GM12878 (cell line): ENCODE measurements around the gene PDE1C. TPM values are rescaled to one million over a fixed set of nuclear protein-coding genes. Genes with fewer than 3 reads are reported as not detected.

Experiments
- ATAC-seq: fragments of 200-7000 bp; cut with Tn5 transposase; 3 replicates; pipeline ENCODE4 v1.9.1; 2020; ENCODE audit warnings: mild to moderate bottlenecking, moderate library complexity
- BruUV-seq: library from RNA; stranded (reverse); fragments of 400-500 nt; replicated peaks from 2 replicates; lab custom pipeline; 2021; lab: Mats Ljungman, UMichigan
- CTCF ChIA-PET: fragments of 300-600 bp; sonication (Branson Sonifier 250); formaldehyde crosslinking; extraction: SDS; loops from one replicate; lab custom pipeline; 2021; ENCODE audit warnings: inconsistent platforms; lab: Yijun Ruan, JAX
- POLR2A ChIA-PET: fragments of 350-600 bp; formaldehyde crosslinking; extraction: SDS; loops from one replicate; lab custom pipeline; 2021; ENCODE audit warnings: inconsistent platforms; lab: Charles Lee
- RAD21 ChIA-PET: fragments of 300-600 bp; sonication (Branson Sonifier 250); formaldehyde crosslinking; loops from one replicate; lab custom pipeline; 2023; ENCODE audit warnings: antibody characterized with exemption; ENCODE audit not compliant: unreplicated experiment; lab: Charles Lee
- SMC1A ChIA-PET: fragments of 300-600 bp; sonication (Branson Sonifier 250); formaldehyde crosslinking; loops from one replicate; lab custom pipeline; 2023; ENCODE audit not compliant: unreplicated experiment, uncharacterized antibody; lab: Charles Lee
- DNase-seq: peaks from one replicate; pipeline ENCODE4 v3.0.0-alpha.2; 2011; ENCODE audit warnings: low read depth, low spot score
- FAIRE-seq: peaks from 3 replicates; lab custom pipeline; 2011; peaks lifted over from hg19 to GRCh38; lab: Jason Lieb, UNC
- H2AFZ ChIP-seq: 2 replicates; pipeline ENCODE4 v1.6.0; 2011; ENCODE audit warnings: low read depth, low read length, control low read depth; ENCODE audit not compliant: control insufficient read depth
- H3K27ac ChIP-seq: 2 replicates; pipeline ENCODE4 v1.5.1; 2011; ENCODE audit warnings: control low read depth; ENCODE audit not compliant: control insufficient read depth, insufficient read depth
- H3K27me3 ChIP-seq, 2 experiments: replicated peaks in 1 of 2; 2 replicates each; pipeline versions ENCODE4 v1.6.0 to v1.6.1; 2011; ENCODE audit warnings: low read length in 1 of 2; ENCODE audit not compliant: control insufficient read depth in 2 of 2, insufficient read depth in 2 of 2
- H3K36me3 ChIP-seq, 2 experiments: 2 replicates each; pipeline ENCODE4 v1.5.1; 2011; ENCODE audit warnings: low read length in 1 of 2; ENCODE audit not compliant: control insufficient read depth in 2 of 2, insufficient read depth in 2 of 2
- H3K4me1 ChIP-seq: 2 replicates; pipeline ENCODE4 v1.6.1; 2011; ENCODE audit warnings: mild to moderate bottlenecking, low read length, moderate library complexity, mixed read lengths; ENCODE audit not compliant: control insufficient read depth, insufficient read depth
- H3K4me2 ChIP-seq: 2 replicates; pipeline ENCODE4 v1.6.0; 2011; ENCODE audit warnings: control low read depth; ENCODE audit not compliant: control insufficient read depth, insufficient read depth
- H3K4me3 ChIP-seq: fragments of 200-600 bp; sonication (generic); 2 replicates; pipeline ENCODE4 v1.5.1; 2016
- H3K79me2 ChIP-seq: 2 replicates; pipeline ENCODE4 v1.6.0; 2011; ENCODE audit warnings: low read length; ENCODE audit not compliant: control insufficient read depth, insufficient read depth
- H3K9ac ChIP-seq: 2 replicates; pipeline ENCODE4 v1.8.0; 2011; ENCODE audit warnings: low read length, control low read depth, mixed read lengths; ENCODE audit not compliant: control insufficient read depth, insufficient read depth
- H3K9me3 ChIP-seq: replicated peaks from 3 replicates; pipeline ENCODE4 v1.5.1; 2011; ENCODE audit warnings: mild to moderate bottlenecking, low read length; ENCODE audit not compliant: control insufficient read depth, insufficient read depth
- H4K20me1 ChIP-seq: 2 replicates; pipeline ENCODE4 v1.6.0; 2011; ENCODE audit not compliant: control insufficient read depth, insufficient read depth
- ATF3 ChIP-seq: IDR thresholded peaks from 2 replicates; pipeline ENCODE4 v1.6.1; 2011; ENCODE audit warnings: low read depth, mild to moderate bottlenecking, low read length, moderate library complexity, borderline replicate concordance; ENCODE audit errors: extremely low read depth
- CREM ChIP-seq: IDR thresholded peaks from 2 replicates; pipeline ENCODE4 v1.6.1; 2014; ENCODE audit warnings: antibody characterized with exemption, low read depth
- EED ChIP-seq: sonication (generic); IDR thresholded peaks from 2 replicates; pipeline ENCODE4 v1.6.1; 2016; ENCODE audit warnings: antibody characterized with exemption, low read depth
- EZH2 ChIP-seq: IDR thresholded peaks from 2 replicates; pipeline ENCODE4 v1.6.1; 2012; ENCODE audit warnings: low read depth, mild to moderate bottlenecking, control low read depth, inconsistent platforms, low read length, borderline replicate concordance; ENCODE audit not compliant: control insufficient read depth
- IKZF2 ChIP-seq, 2 experiments: fragments of 450-650 bp; IDR thresholded peaks; 2 replicates each; pipeline ENCODE4 v1.6.1; 2017; ENCODE audit warnings: mild to moderate bottlenecking in 2 of 2, moderate library complexity in 2 of 2
- IRF3 ChIP-seq: fragments of 450-650 bp; IDR thresholded peaks from 2 replicates; pipeline ENCODE4 v1.6.1; 2014; ENCODE audit warnings: mild to moderate bottlenecking
- LARP7 ChIP-seq: fragments of 450-650 bp; IDR thresholded peaks from 2 replicates; pipeline ENCODE4 v1.6.1; 2017; ENCODE audit warnings: mild to moderate bottlenecking
- NFYB ChIP-seq: IDR thresholded peaks from 2 replicates; pipeline ENCODE4 v1.6.1; 2011; ENCODE audit warnings: low read depth, mild to moderate bottlenecking, low read length, improper control_type of control experiment, moderate library complexity; ENCODE audit not compliant: insufficient read depth
- NR2C2 ChIP-seq: IDR thresholded peaks from 2 replicates; pipeline ENCODE4 v1.6.1; 2011; ENCODE audit warnings: borderline replicate concordance, low read depth; ENCODE audit not compliant: control insufficient read depth, insufficient read length
- POLR2A ChIP-seq: IDR thresholded peaks from 2 replicates; pipeline ENCODE4 v1.6.1; 2011; ENCODE audit warnings: low read depth, mild to moderate bottlenecking, low read length
- POLR2AphosphoS2 ChIP-seq: IDR thresholded peaks from 2 replicates; pipeline ENCODE4 v1.6.1; 2011; ENCODE audit warnings: low read depth, mild to moderate bottlenecking, low read length, improper control_type of control experiment, moderate library complexity
- SKIL ChIP-seq: fragments of 450-650 bp; IDR thresholded peaks from 2 replicates; pipeline ENCODE4 v1.6.1; 2017; ENCODE audit warnings: mild to moderate bottlenecking, low read depth, inconsistent platforms; ENCODE audit not compliant: poor library complexity, severe bottlenecking
- STAT3 ChIP-seq: IDR thresholded peaks from 2 replicates; pipeline ENCODE4 v1.6.1; 2011; ENCODE audit warnings: low read depth, low read length, improper control_type of control experiment
- SUPT20H ChIP-seq: IDR thresholded peaks from 2 replicates; pipeline ENCODE4 v1.6.1; 2011; ENCODE audit warnings: low read depth, mild to moderate bottlenecking, low read length, moderate library complexity, borderline replicate concordance; ENCODE audit not compliant: control insufficient read depth
- TARDBP ChIP-seq: IDR thresholded peaks from 2 replicates; pipeline ENCODE4 v1.6.1; 2016; ENCODE audit warnings: borderline replicate concordance
- TCF12 ChIP-seq: IDR thresholded peaks from 2 replicates; pipeline ENCODE4 v1.6.1; 2011; ENCODE audit warnings: low read depth, mild to moderate bottlenecking, low read length
- WGBS: methylation state at CpG from one replicate; pipeline ENCODE4 v1.1.6; 2016; ENCODE audit warnings: low lambda C conversion rate; ENCODE audit not compliant: insufficient replicate concordance, insufficient coverage; ENCODE audit errors: missing lambda C conversion rate; 5-methylcytosine and 5-hydroxymethylcytosine counted together
- in situ Hi-C: fragments of 300-500 bp; cut with MboI; formaldehyde crosslinking; loops from 9 replicates; pipeline ENCODE4 v1.14.3; 2018; ENCODE audit warnings: mixed read lengths
- intact Hi-C: fragments of 100-400 bp; cut with micrococcal nuclease; formaldehyde crosslinking; loops from one replicate; pipeline ENCODE4 v1.14.2; 2022; ENCODE audit not compliant: unreplicated experiment
- polyA plus RNA-seq, 11 experiments: library from polyadenylated mRNA; depleted of rRNA in 4 of 11; unstranded in 6 of 11; stranded (reverse) in 5 of 11; fragments of >200 nt; fragmentation: Nextera tagmentation in 4 of 11; fragmentation: Illumina TruSeq in 1 of 11; extraction: Ambion mirVana in 4 of 11; extraction: Trizol in 1 of 11; gene quantifications; 1 replicate in 1 of 11; 2 replicates in 10 of 11; pipeline versions ENCODE4 v1.2.1 to v1.2.3, GENCODE V29; 2011 to 2016; ENCODE audit warnings: inconsistent platforms in 2 of 11, missing spikeins in 2 of 11, low read depth in 1 of 11
- total RNA-seq, 4 experiments: library from RNA; depleted of rRNA in 3 of 4; stranded (reverse); fragments of >200 nt in 3 of 4; fragmentation: Illumina TruSeq in 1 of 4; extraction: Trizol in 1 of 4; gene quantifications; 2 replicates each; pipeline versions ENCODE4 v1.2.1 to v1.2.3, GENCODE V29; 2013 to 2021
- TF ChIP-seq, protein P1 (sequence below): IDR thresholded peaks from 2 replicates; pipeline ENCODE4 v1.6.1; 2012; ENCODE audit warnings: mild to moderate bottlenecking, low read depth, low read length

Gene PDE1C
- total and polyA plus RNA-seq, 10 of the 15 experiments (the other 5 are each of a cell fraction or from before 2014, with no cell fraction given), result 0.29 to 2.3 (median 0.70) TPM

DNA sequence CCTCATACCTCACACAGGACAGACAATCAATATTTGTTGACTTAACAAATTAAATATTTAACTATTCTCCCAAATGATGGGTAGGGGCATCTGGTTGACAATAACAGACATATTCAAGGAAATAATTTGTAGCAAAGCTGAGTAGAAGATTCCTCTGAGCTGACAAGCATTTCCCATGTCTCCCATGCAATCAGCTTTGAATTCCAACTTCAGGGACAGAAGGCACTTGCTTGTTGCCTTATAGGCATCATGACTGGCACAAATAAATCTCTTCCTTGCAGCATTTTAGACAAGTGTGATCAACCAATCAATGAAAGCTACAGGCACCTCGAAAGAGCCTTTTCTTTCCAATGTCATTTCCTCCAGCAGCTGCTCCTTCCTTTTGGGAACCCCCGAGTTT is 146.0 kb downstream of the PDE1C start:
- ChIA-PET CTCF (interaction anchor here (1.3 kb wide), 1 partner anchor 14 kb away, joined by 4 read pairs; no protein-coding TSS in a partner anchor), SMC1A (interaction anchor here (1.0 to 2.0 kb wide), 4 partner anchors 14 to 141 kb away, joined by 3 to 5 read pairs (median 4); no protein-coding TSS in a partner anchor)
- in situ Hi-C loops, result no loop called here

More for the DNA sequence above, 146.0 kb downstream of the PDE1C start:
- H3K9ac ChIP-seq, result no peak overlapping the region
- TF ChIP-seq NFYB (no peak), EZH2 (no peak), EED (no peak), LARP7 (no peak), STAT3 (no peak), ATF3 (no peak), IRF3 (no peak), IKZF2 (IDR thresholded peaks at IDR 0.05) (no peak), SUPT20H (no peak), TARDBP (no peak), CREM (no peak), TCF12 (no peak), POLR2AphosphoS2 (no peak), NR2C2 (no peak), SKIL (no peak), POLR2A (no peak)
- TF ChIP-seq, protein P1, sequence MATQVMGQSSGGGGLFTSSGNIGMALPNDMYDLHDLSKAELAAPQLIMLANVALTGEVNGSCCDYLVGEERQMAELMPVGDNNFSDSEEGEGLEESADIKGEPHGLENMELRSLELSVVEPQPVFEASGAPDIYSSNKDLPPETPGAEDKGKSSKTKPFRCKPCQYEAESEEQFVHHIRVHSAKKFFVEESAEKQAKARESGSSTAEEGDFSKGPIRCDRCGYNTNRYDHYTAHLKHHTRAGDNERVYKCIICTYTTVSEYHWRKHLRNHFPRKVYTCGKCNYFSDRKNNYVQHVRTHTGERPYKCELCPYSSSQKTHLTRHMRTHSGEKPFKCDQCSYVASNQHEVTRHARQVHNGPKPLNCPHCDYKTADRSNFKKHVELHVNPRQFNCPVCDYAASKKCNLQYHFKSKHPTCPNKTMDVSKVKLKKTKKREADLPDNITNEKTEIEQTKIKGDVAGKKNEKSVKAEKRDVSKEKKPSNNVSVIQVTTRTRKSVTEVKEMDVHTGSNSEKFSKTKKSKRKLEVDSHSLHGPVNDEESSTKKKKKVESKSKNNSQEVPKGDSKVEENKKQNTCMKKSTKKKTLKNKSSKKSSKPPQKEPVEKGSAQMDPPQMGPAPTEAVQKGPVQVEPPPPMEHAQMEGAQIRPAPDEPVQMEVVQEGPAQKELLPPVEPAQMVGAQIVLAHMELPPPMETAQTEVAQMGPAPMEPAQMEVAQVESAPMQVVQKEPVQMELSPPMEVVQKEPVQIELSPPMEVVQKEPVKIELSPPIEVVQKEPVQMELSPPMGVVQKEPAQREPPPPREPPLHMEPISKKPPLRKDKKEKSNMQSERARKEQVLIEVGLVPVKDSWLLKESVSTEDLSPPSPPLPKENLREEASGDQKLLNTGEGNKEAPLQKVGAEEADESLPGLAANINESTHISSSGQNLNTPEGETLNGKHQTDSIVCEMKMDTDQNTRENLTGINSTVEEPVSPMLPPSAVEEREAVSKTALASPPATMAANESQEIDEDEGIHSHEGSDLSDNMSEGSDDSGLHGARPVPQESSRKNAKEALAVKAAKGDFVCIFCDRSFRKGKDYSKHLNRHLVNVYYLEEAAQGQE, result no peak
- H3K27me3 ChIP-seq, result no peaks in the 10 kb centered on the region; a peak in 1 of 4 replicates
- ATAC-seq (no peak), FAIRE-seq (no peak), DNase-seq (no peak)
- H4K20me1 ChIP-seq, result no peaks in the 10 kb centered on the region
- no peaks in the 10 kb centered on the region; the same call in 2 of the 3 replicates for H3K9me3 ChIP-seq
- 0% methylated on average over 2 of the region's 2 CpGs for WGBS
- RAD21 ChIA-PET, result no interaction called here
- no TSS peak for BruUV-seq
- H3K4me2 ChIP-seq, result no peak overlapping the region
- POLR2A ChIA-PET, result interaction anchor here (0.6 kb wide), 1 partner anchor 1189 kb away, joined by 3 read pairs; no protein-coding TSS in a partner anchor
- no peaks in the 10 kb centered on the region for H3K36me3 ChIP-seq
- intact Hi-C loops, result no loop called here
- no peaks in the 10 kb centered on the region for H3K79me2 ChIP-seq
- no peak overlapping the region for H2AFZ ChIP-seq
- no peak overlapping the region for H3K27ac ChIP-seq
- H3K4me1 ChIP-seq, result no peaks in the 10 kb centered on the region
- no peak overlapping the region for H3K4me3 ChIP-seq
